Ishikawa (cell line): ENCODE data around the gene KIF15.

ENCODE experiments used
- CEBPB ChIP-seq: IDR thresholded peaks from 2 replicates; pipeline ENCODE4 v1.6.1; 2012
- CREB1 ChIP-seq: IDR thresholded peaks from 2 replicates; pipeline ENCODE4 v1.6.1; 2012; ENCODE audit warnings: low read depth
- EGR1 ChIP-seq: IDR thresholded peaks from 2 replicates; pipeline ENCODE4 v1.6.1; 2012
- EP300 ChIP-seq: IDR thresholded peaks from 2 replicates; pipeline ENCODE4 v1.6.1; 2012; ENCODE audit warnings: borderline replicate concordance
- FOXM1 ChIP-seq: IDR thresholded peaks from 2 replicates; pipeline ENCODE4 v1.6.1; 2012; ENCODE audit warnings: low read depth, borderline replicate concordance
- MAX ChIP-seq: IDR thresholded peaks from 2 replicates; pipeline ENCODE4 v1.6.1; 2012
- NFIC ChIP-seq: IDR thresholded peaks from 2 replicates; pipeline ENCODE4 v1.6.1; 2012
- RAD21 ChIP-seq: IDR thresholded peaks from 2 replicates; pipeline ENCODE4 v1.6.1; 2012; ENCODE audit warnings: low read depth
- REST ChIP-seq: IDR thresholded peaks from 2 replicates; pipeline ENCODE4 v1.6.1; 2012; ENCODE audit warnings: low read depth, mild to moderate bottlenecking
- TAF1 ChIP-seq: IDR thresholded peaks from 2 replicates; pipeline ENCODE4 v1.6.1; 2012; ENCODE audit warnings: low read depth, mild to moderate bottlenecking
- TCF12 ChIP-seq: IDR thresholded peaks from 2 replicates; pipeline ENCODE4 v1.6.1; 2012; ENCODE audit warnings: low read depth
- TEAD4 ChIP-seq: IDR thresholded peaks from 2 replicates; pipeline ENCODE4 v1.6.1; 2012
- YY1 ChIP-seq: IDR thresholded peaks from 2 replicates; pipeline ENCODE4 v1.6.1; 2012; ENCODE audit warnings: low read depth
- ZBTB7A ChIP-seq: IDR thresholded peaks from 2 replicates; pipeline ENCODE4 v1.6.1; 2012; ENCODE audit warnings: low read depth
- TF ChIP-seq, protein P1 (sequence below): IDR thresholded peaks from 2 replicates; pipeline ENCODE4 v1.6.1; 2012

The KIF15 gene

DNA sequence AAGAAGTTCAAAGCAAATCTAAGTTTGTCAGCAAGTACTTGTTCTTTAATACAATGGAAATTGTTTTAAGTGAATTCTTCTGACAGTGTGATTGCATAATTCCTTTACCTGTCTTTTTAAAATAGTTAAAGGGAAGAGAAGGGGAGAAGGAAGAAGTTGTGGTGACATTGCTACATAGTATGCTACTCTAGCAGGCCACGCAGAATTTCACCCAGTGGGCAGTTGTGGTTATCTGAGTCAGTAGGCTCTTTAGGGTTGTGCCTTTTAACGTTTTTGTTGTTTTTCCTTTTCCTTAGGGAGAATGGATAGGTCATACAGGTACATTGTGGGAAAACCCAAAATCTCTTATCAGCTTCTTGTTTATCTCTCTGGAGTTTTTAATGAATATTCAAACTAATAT lies 40.4 kb downstream of the KIF15 start:
- TF ChIP-seq CREB1 (no peak), TCF12 (no peak), EGR1 (no peak), TAF1 (no peak), ZBTB7A (no peak), EP300 (no peak), RAD21 (no peak), YY1 (no peak)

DNA sequence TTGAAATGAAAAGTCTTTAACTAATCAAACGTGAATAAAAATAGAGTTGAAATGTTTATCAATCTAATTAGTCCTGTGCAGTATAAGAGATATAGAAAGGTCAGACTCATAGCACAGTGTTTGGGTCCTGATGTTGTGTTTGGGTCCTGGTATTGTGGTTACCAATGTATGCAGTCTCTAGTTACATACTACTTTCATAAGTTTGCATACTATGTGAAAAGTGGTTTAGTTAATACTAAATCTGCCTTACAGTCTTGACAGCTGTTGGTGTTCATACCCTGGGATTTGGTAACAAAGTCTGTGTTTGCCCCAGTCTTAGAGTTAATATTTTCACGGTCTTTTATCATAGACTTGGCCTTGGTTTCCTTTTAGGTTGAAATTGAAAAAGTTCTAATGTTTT lies 41.7 kb downstream of the KIF15 start:
- TF ChIP-seq TAF1 (no peak), TCF12 (no peak), CEBPB (no peak), TEAD4 (no peak), ZBTB7A (no peak), EP300 (no peak), RAD21 (no peak), REST (no peak), MAX (no peak), EGR1 (no peak), CREB1 (no peak)

DNA sequence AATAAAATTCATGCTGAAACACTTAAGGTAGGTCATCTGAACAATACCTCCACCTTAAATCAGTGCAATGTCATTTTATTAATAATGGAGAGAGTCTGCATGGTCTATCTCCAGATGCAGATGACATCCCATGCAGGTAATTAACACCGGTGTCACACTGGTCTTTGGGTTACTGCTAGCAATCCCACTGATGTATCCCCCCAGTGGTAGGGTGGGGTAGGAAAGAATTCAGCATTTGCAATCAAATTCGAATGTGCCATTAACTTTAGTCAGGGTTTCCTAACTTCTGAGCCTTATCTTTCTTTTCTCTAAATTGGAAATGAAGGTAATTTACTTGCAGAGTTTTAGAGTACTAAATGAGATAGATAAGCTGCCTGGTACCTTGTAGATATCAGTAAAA lies 44.4 kb downstream of the KIF15 start:
- no peak for TF ChIP-seq CEBPB
- no peak for TF ChIP-seq TCF12
- TF ChIP-seq EGR1 = no peak

GRCh38 chr3:44814751-44815150 lies 53.2 kb downstream of the KIF15 start:
- TF ChIP-seq REST (no peak), TCF12 (no peak), EGR1 (no peak), CEBPB (no peak), EP300 (no peak), TAF1 (no peak), NFIC (no peak), TEAD4 (no peak), YY1 (no peak)
- TF ChIP-seq, protein P1, sequence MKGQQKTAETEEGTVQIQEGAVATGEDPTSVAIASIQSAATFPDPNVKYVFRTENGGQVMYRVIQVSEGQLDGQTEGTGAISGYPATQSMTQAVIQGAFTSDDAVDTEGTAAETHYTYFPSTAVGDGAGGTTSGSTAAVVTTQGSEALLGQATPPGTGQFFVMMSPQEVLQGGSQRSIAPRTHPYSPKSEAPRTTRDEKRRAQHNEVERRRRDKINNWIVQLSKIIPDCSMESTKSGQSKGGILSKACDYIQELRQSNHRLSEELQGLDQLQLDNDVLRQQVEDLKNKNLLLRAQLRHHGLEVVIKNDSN = no peak

DNA sequence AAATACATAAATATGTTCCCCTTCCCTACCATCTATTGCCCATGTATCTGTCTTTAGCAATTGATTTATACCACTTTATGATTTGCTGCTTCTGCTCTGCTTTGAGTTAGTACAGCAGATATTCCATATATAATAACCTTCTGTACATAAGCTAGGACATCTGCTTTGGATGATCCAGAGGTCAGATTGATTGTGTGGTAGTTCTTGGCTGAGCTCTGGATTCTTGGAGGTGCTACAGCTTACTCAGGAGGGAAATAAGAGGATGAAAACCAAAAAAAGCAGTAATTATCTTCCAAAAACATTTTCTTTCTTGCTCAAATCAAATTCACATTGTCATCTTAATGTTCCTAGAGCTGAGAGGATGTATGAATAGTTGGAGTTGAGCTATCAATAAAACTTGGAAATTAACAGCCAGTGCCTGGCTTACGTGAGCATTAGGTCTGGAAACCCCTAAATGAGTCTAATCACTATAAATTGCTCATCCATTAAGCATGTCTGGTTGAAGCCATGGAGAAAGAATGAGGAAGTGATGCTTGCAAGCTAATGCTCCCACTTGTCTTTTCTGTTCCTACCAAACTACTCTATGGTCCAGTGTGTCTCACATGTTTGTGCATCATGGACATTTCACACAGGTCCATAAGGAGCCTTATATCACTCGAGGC lies 63.8 kb downstream of the KIF15 start:
- TF ChIP-seq, protein P1 = no peak
- no peak for TF ChIP-seq RAD21
- no peak for TF ChIP-seq REST
- TF ChIP-seq MAX = no peak
- no peak for TF ChIP-seq FOXM1
- TF ChIP-seq CEBPB = no peak
- no peak for TF ChIP-seq NFIC
- TF ChIP-seq EGR1 = no peak
- no peak for TF ChIP-seq TEAD4
- no peak for TF ChIP-seq YY1
- TF ChIP-seq TAF1 = no peak
- TF ChIP-seq CREB1 = no peak
- no peak for TF ChIP-seq ZBTB7A
- TF ChIP-seq TCF12 = no peak
- TF ChIP-seq EP300 = no peak
